H1 (cell line): ENCODE data around the gene GFI1B. TPM values are rescaled to one million over a fixed set of nuclear protein-coding genes. Genes with fewer than 3 reads are reported as not detected.
"Not testable (repeated sequence)": the region's sequence is repeated elsewhere in the genome, so short reads cannot be mapped to it uniquely, and the experiment has no call there.

ENCODE experiments used
- CTCF ChIA-PET: fragments of 300-600 bp; sonication (Branson Sonifier 250); formaldehyde crosslinking; loops from one replicate; lab custom pipeline; 2021; ENCODE audit not compliant: partially characterized antibody; lab: Charles Lee
- POLR2A ChIA-PET: fragments of 300-600 bp; sonication (Branson Sonifier 250); formaldehyde crosslinking; loops from one replicate; lab custom pipeline; 2021; ENCODE audit warnings: inconsistent platforms; ENCODE audit not compliant: partially characterized antibody; lab: Charles Lee
- DNase-seq, 2 experiments: peaks; one replicate each; pipeline versions ENCODE4 v3.0.0 to v3.0.0-alpha.2; 2010 to 2022; ENCODE audit warnings: low spot score in 2 of 2, low read depth in 1 of 2, mixed read lengths in 1 of 2
- FAIRE-seq: peaks from 2 replicates; lab custom pipeline; 2011; peaks lifted over from hg19 to GRCh38; lab: Jason Lieb, UNC
- H2AFZ ChIP-seq: 2 replicates; pipeline ENCODE4 v1.8.1; 2012; ENCODE audit warnings: low read length, inconsistent platforms
- H2AK5ac ChIP-seq: 2 replicates; pipeline ENCODE4 v1.6.1; 2013; ENCODE audit warnings: low read depth, low read length
- H2BK120ac ChIP-seq: replicated peaks from 2 replicates; pipeline ENCODE3; 2013; ENCODE audit warnings: low read depth, low read length, inconsistent platforms
- H2BK12ac ChIP-seq: 2 replicates; pipeline ENCODE4 v1.6.1; 2013; ENCODE audit warnings: low read depth, low read length
- H2BK15ac ChIP-seq: 2 replicates; pipeline ENCODE4 v1.6.1; 2013; ENCODE audit warnings: low read length
- H2BK20ac ChIP-seq: 2 replicates; pipeline ENCODE4 v1.6.1; 2013; ENCODE audit warnings: low read length
- H2BK5ac ChIP-seq: 2 replicates; pipeline ENCODE4 v1.6.1; 2013; ENCODE audit warnings: low read depth, low read length
- H3K14ac ChIP-seq: 2 replicates; pipeline ENCODE4 v1.6.1; 2013; ENCODE audit warnings: inconsistent platforms; ENCODE audit not compliant: insufficient read length
- H3K18ac ChIP-seq: 2 replicates; pipeline ENCODE4 v1.6.1; 2013; ENCODE audit warnings: low read length; ENCODE audit errors: extremely low read depth
- H3K23ac ChIP-seq: 2 replicates; pipeline ENCODE4 v1.6.1; 2013; ENCODE audit warnings: inconsistent platforms; ENCODE audit not compliant: insufficient read length
- H3K23me2 ChIP-seq: 2 replicates; pipeline ENCODE4 v1.6.1; 2013; ENCODE audit warnings: low read depth, low read length
- H3K27ac ChIP-seq: 2 replicates; pipeline ENCODE4 v1.6.1; 2011; ENCODE audit warnings: low read depth, low read length, inconsistent platforms
- H3K27me3 ChIP-seq, 4 experiments: replicated peaks in 1 of 4; 1 replicate in 1 of 4; 2 replicates in 3 of 4; pipeline versions ENCODE4 v1.6.1 to v1.8.1; 2011 to 2013; ENCODE audit warnings: low read length in 3 of 4, mild to moderate bottlenecking in 3 of 4, inconsistent platforms in 2 of 4, mixed read lengths in 2 of 4, moderate library complexity in 1 of 4; ENCODE audit not compliant: control insufficient read depth in 3 of 4, insufficient read depth in 3 of 4; ENCODE audit errors: extremely low read depth in 1 of 4
- H3K36me3 ChIP-seq, 4 experiments: 2 replicates each; pipeline versions ENCODE4 v1.6.1 to v1.8.1; 2011 to 2013; ENCODE audit warnings: mild to moderate bottlenecking in 4 of 4, low read length in 3 of 4, moderate library complexity in 2 of 4, control low read depth in 1 of 4, inconsistent platforms in 1 of 4; ENCODE audit not compliant: insufficient read depth in 4 of 4, control insufficient read depth in 2 of 4
- H3K4ac ChIP-seq: replicated peaks from 2 replicates; pipeline ENCODE3; 2013; ENCODE audit warnings: low read length, low read depth, mixed read lengths, inconsistent platforms; ENCODE audit not compliant: insufficient read length
- H3K4me1 ChIP-seq, 4 experiments: replicated peaks in 1 of 4; 1 replicate in 1 of 4; 2 replicates in 3 of 4; pipeline versions ENCODE4 v1.6.1 to v1.8.1; 2011 to 2013; ENCODE audit warnings: low read length in 3 of 4, inconsistent platforms in 2 of 4, mixed read lengths in 1 of 4; ENCODE audit not compliant: insufficient read depth in 4 of 4, control insufficient read depth in 3 of 4
- H3K4me2 ChIP-seq, 2 experiments: 2 replicates each; pipeline versions ENCODE4 v1.6.1 to v1.8.1; 2011 to 2013; ENCODE audit warnings: low read depth in 2 of 2, low read length in 2 of 2, control low read depth in 1 of 2, inconsistent platforms in 1 of 2, mild to moderate bottlenecking in 1 of 2; ENCODE audit not compliant: insufficient read depth in 1 of 2
- H3K4me3 ChIP-seq, 4 experiments: fragments of 200-600, 300-600 bp in 1 of 4; sonication (generic), shearing (Covaris generic), sonication (Bioruptor Twin) in 1 of 4; 2 replicates each; pipeline versions ENCODE4 v1.5.1 to v1.8.1; 2011 to 2016; ENCODE audit warnings: low read length in 4 of 4, low read depth in 3 of 4, control low read depth in 2 of 4, inconsistent platforms in 2 of 4, mild to moderate bottlenecking in 2 of 4, mixed read lengths in 1 of 4, moderate library complexity in 1 of 4; ENCODE audit not compliant: insufficient read depth in 2 of 4; ENCODE audit errors: extremely low read depth in 1 of 4
- H3K56ac ChIP-seq: replicated peaks from 2 replicates; pipeline ENCODE3; 2013; ENCODE audit warnings: low read depth, mild to moderate bottlenecking, mixed read lengths, low read length, inconsistent platforms; ENCODE audit not compliant: insufficient read length
- H3K79me1 ChIP-seq: 2 replicates; pipeline ENCODE4 v1.6.1; 2013; ENCODE audit warnings: low read depth, low read length, control low read depth
- H3K79me2 ChIP-seq, 2 experiments: 2 replicates each; pipeline versions ENCODE4 v1.6.1 to v1.8.1; 2012 to 2013; ENCODE audit warnings: low read length in 2 of 2, mild to moderate bottlenecking in 2 of 2, inconsistent platforms in 1 of 2; ENCODE audit not compliant: insufficient read depth in 2 of 2, control insufficient read depth in 1 of 2
- H3K9ac ChIP-seq, 4 experiments: replicated peaks in 1 of 4; 1 replicate in 1 of 4; 2 replicates in 3 of 4; pipeline versions ENCODE4 v1.6.1 to v1.8.1; 2011 to 2013; ENCODE audit warnings: low read depth in 3 of 4, low read length in 3 of 4, control low read depth in 2 of 4, mild to moderate bottlenecking in 2 of 4, moderate library complexity in 2 of 4, inconsistent platforms in 1 of 4; ENCODE audit errors: extremely low read depth in 1 of 4
- H3K9me3 ChIP-seq, 2 experiments: 2 replicates each; pipeline versions ENCODE4 v1.6.1 to v1.8.1; 2012 to 2013; ENCODE audit warnings: mild to moderate bottlenecking in 2 of 2, moderate library complexity in 2 of 2, control low read depth in 1 of 2, inconsistent platforms in 1 of 2, low read depth in 1 of 2, low read length in 1 of 2, mixed read lengths in 1 of 2; ENCODE audit not compliant: insufficient read depth in 2 of 2
- H4K20me1 ChIP-seq, 2 experiments: replicated peaks in 1 of 2; 2 replicates each; pipeline versions ENCODE3 to v1.8.1; 2011 to 2013; ENCODE audit warnings: inconsistent platforms in 2 of 2, low read length in 2 of 2, mild to moderate bottlenecking in 1 of 2; ENCODE audit not compliant: insufficient read depth in 2 of 2, control insufficient read depth in 1 of 2
- H4K5ac ChIP-seq: 2 replicates; pipeline ENCODE4 v1.6.1; 2013; ENCODE audit warnings: low read length, low read depth, mixed read lengths, inconsistent platforms; ENCODE audit not compliant: insufficient read length
- H4K8ac ChIP-seq: 2 replicates; pipeline ENCODE4 v1.8.0; 2013; ENCODE audit warnings: mild to moderate bottlenecking, moderate library complexity, low read length, inconsistent platforms; ENCODE audit not compliant: insufficient read depth; ENCODE audit errors: extremely low read depth
- H4K91ac ChIP-seq: replicated peaks from 2 replicates; pipeline ENCODE3; 2013; ENCODE audit warnings: low read length, mixed read lengths, inconsistent platforms; ENCODE audit not compliant: insufficient read length
- BRCA1 ChIP-seq: IDR thresholded peaks from 2 replicates; pipeline ENCODE4 v1.6.1; 2012; ENCODE audit warnings: low read depth, low read length, improper control_type of control experiment
- WGBS, 2 experiments: shearing (Covaris generic) in 1 of 2; methylation state at CpG; one replicate each; pipeline versions ENCODE4 v1.1.6 to v1.1.7; 2013 to 2015; ENCODE audit warnings: low lambda C conversion rate in 2 of 2, mixed read lengths in 2 of 2, inconsistent platforms in 1 of 2, low coverage in 1 of 2, missing lambda C conversion rate in 1 of 2; ENCODE audit not compliant: insufficient replicate concordance in 2 of 2, insufficient coverage in 1 of 2, insufficient read length in 1 of 2; ENCODE audit errors: extremely low coverage in 1 of 2, missing lambda C conversion rate in 1 of 2; 5-methylcytosine and 5-hydroxymethylcytosine counted together
- polyA plus RNA-seq, 7 experiments: library from polyadenylated mRNA; depleted of rRNA in 3 of 7; stranded (reverse) in 5 of 7; unstranded in 2 of 7; fragments of >200 nt in 5 of 7; fragments of 200-250 nt in 2 of 7; gene quantifications; 1 replicate in 5 of 7; 2 replicates in 1 of 7; 4 replicates in 1 of 7; pipeline versions ENCODE4 v1.2.1 to v1.2.3, GENCODE V29; 2011 to 2013; ENCODE audit warnings: missing spikeins in 2 of 7, mixed read lengths in 2 of 7
- total RNA-seq: library from RNA; stranded (reverse); fragmentation: NEBNext Ultra II Directional; extraction: Animal tissue kit (Norgen Biotek cat#: 25700); gene quantifications from 2 replicates; pipeline ENCODE4 v1.2.1, GENCODE V29; 2021

Gene GFI1B
- total and polyA plus RNA-seq, 2 of the 8 experiments (the other 6 are each of a cell fraction or from before 2014, with no cell fraction given) = 0.09 to 0.11 TPM

GRCh38 chr9:132989998-132990557, 11.6 kb downstream of the GFI1B start:
- H2BK12ac ChIP-seq, H3K79me1 ChIP-seq, H3K9ac ChIP-seq, H2BK5ac ChIP-seq, H3K14ac ChIP-seq, H2BK20ac ChIP-seq, H3K4ac ChIP-seq, POLR2A ChIA-PET, H4K8ac ChIP-seq, H3K4me3 ChIP-seq, H2AK5ac ChIP-seq, H3K79me2 ChIP-seq, DNase-seq, H3K27ac ChIP-seq, H3K4me2 ChIP-seq, H3K36me3 ChIP-seq, H3K56ac ChIP-seq, FAIRE-seq, H3K23me2 ChIP-seq, H3K9me3 ChIP-seq, H3K27me3 ChIP-seq, H4K20me1 ChIP-seq, H2BK15ac ChIP-seq, H2AFZ ChIP-seq, H2BK120ac ChIP-seq, H3K23ac ChIP-seq, H4K5ac ChIP-seq, H3K18ac ChIP-seq, H4K91ac ChIP-seq: not testable (repeated sequence)
- WGBS, 2 experiments = 78% methylated on average over 4 of the region's 4 CpGs; no CpG with 5 or more reads in 1 of the 2 experiments
- CTCF ChIA-PET = interaction anchor here (1.4 to 1.7 kb wide), 2 partner anchors 11 to 19 kb away, joined by 4 to 5 read pairs; no protein-coding TSS in a partner anchor
- peak; percentile 61; the same call in 1 of the 2 replicates for TF ChIP-seq BRCA1
- H3K4me1 ChIP-seq = peaks cover 0 to 12% (median 5%) of the 10 kb centered on the region in 4 experiments; a peak in 5 of 7 replicates
